ENCODE measurements around the gene ABITRAM. TPM values are rescaled to one million over a fixed set of nuclear protein-coding genes. Genes with fewer than 3 reads are reported as not detected.

ABITRAM gene, protein sequence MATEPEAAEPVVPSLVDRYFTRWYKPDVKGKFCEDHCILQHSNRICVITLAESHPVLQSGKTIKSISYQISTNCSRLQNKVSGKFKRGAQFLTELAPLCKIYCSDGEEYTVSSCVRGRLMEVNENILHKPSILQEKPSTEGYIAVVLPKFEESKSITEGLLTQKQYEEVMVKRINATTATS
- 21.7 to 23.7 TPM (median 21.9 TPM) in 5 replicates for total RNA-seq (2022; extraction: Qiagen RNA extraction)

DNA sequence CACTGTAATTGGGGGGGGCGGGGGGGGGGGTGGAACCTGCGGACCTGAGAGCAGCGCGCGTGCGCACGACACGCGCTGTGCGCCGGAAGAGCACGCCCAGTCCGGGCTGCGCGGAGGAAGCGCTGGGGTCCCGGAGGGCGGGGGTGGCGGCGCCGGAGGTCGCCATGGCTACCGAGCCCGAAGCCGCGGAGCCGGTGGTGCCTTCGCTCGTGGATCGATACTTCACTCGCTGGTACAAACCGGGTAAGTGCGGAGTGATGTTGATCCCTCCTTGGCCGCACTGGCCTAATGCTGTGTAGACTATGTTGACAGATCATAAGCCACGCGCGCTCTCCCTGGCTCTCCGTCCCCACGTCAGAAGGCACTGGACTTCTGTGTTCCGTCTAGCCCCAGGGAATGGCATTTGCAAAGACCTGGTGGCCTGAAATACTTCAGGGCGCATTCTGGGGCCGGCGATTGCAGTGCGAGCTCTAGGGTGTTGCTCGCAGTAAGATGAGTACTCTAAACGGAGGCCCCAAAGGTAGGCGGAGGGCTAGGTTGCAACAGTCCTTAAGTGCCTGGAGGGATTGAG, at the start of gene ABITRAM:
ABITRAM (plus strand) TSS at position 78 of the 571 bp plus-strand sequence; CDS start at position 165, 87 bp downstream.

DNA sequence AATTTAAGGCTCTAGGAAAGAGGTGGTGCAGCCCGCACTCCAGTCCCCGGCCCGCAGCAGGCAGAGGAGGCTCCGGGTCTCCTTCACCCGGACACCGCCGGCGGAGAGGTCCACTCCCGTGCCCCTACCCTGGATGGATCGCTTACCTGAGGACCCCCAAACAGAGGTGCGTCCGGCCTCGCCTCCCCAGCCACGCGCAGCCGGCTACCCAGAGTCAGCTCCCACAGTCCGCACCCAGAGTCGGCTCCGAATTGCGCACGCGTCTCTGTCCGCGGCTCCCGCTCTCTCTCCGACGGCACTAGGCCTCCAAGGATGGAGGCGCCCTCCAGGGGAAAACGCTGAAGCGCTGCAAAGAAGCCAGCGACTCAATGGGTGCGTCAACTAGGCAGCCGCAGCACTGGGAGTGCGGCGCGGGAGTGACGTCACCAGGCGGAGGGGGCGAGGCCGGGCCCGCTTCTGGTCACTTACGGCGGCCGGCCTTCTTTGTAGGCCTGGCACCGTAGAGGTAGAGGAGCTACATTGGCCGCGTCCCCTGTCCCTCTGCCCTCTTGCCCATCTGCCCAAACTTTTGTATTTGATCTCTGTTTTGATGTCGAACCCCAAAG, 380 bp upstream of the ABITRAM start, which contains the start of gene ELP1:
ELP1 (minus strand) TSS at position 407 of the 605 bp plus-strand sequence. CDS start 2,978 bp downstream, outside the sequence.

Other genes with a start within 250 kb of the ABITRAM start
- gene ACTL7B, start 78.4 kb upstream of the ABITRAM start, total RNA-seq (2022; extraction: Qiagen RNA extraction) = 0.04 TPM in 1 of 5 replicates, not detected in the others
- not detected in 5 replicates for gene ACTL7A, start 72.1 kb upstream of the ABITRAM start, total RNA-seq (2022; extraction: Qiagen RNA extraction)
- 23.4 to 26.5 TPM (median 24.5 TPM) in 5 replicates for gene ELP1, start 276 bp upstream of the ABITRAM start, total RNA-seq (2022; extraction: Qiagen RNA extraction)
- 48.0 to 58.4 TPM (median 52.7 TPM) in 5 replicates for gene CTNNAL1, start 79.1 kb downstream of the ABITRAM start, total RNA-seq (2022; extraction: Qiagen RNA extraction)
- gene TMEM245, start 185.5 kb downstream of the ABITRAM start, total RNA-seq (2022; extraction: Qiagen RNA extraction) = 43.0 to 75.4 TPM (median 69.5 TPM) in 5 replicates
- 0.06 to 0.26 TPM (median 0.22 TPM) in 5 replicates for gene FRRS1L, start 232.8 kb downstream of the ABITRAM start, total RNA-seq (2022; extraction: Qiagen RNA extraction)

Measured in A549 treated with dexamethasone at 1 μM for 4 hours (cell line).